Stimulated activated CD4-positive, alpha-beta T cell treated with anti-CD3 and anti-CD28 coated beads, TNF-alpha, amount 100 ng/mL, for 1 hour (primary cell): Measurements from ENCODE around the gene FMNL1.

Experiments
- DNase-seq, 3 donors: peaks; one replicate each; pipeline ENCODE4 v3.0.0-alpha.2; 2020; ENCODE audit warnings: low read depth in 3 of 3, low spot score in 1 of 3

Gene FMNL1

DNA sequence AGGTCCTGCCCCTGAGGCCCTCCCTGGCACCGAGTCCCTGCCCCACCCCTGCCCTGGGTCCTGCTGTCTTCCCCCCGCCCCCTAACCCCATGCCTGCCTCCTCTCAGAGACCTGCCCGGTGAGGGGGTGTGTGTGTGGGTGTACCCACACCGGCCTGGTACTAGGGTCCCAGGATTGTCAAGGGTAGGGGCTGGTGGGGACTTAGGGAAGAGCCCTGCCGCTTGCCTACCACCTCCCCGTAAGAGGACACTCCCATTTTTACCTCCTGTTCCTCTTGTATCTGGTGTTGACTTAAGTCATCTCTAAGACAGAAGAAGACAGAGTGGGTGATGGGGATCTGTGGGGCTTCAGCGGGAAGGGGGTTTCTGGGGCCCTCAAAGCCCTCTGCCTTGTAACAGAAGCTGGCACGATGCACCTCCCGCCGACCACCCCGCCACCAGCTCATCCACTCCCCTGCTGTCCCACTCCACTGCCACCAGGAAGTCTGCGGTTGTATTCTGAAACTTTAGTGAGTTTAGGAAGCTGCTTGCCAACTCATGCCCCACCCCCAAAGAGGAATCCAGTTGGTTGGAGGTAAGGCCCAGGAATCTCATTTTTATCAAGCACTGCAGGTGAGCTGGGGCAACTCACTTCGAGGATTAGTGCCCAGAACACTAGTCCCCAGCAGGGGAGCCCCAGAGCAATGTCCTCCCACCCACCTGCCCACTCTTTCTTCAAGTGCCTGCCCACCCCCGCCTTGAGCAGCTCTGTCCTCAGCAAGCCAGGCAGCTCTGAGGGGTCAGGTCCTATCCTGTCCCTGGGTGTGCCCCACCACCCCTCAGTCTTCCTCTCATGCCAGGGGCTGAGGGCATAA lies 34.7 kb downstream of the FMNL1 start:
- DNase-seq: no peak

DNA sequence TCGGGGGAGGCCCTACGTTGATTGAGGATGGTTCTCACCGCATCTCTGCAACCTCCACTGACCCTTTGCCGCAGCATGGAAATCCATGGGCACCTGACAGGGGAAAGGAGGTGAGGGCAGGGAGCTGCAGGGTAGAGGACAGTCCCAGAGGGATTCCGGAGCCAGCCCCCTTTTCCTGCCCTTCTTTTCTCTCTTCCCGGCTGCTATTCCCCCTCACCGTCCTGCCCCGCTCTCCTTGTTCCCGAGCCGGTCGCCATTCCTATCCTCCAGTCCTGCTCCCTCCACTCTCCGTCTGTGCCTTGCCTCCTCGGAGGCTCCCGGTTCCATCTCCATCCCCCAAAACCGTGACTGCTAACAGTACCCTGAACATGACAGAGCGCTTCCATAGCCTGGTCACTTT lies 35.4 kb downstream of the FMNL1 start:
- DNase-seq: no peak

DNA sequence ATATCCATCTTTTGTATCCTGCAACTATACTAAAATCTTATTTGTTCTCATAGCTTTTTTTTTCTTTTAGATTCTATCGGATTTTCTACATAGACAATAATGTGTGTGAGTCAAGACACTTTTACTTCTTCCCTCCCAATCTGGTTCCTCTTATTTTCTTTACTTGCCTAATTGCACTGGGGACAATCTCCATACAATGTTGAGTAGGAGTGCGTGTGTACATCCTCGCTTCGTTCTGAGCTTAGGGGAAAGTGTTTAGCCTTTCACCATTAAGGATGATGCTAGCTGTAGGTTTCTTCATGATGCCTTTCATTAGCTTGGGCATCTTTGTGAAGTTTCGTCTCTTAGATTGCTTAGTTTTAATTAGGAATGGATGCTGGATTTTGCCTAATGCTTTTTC lies 37.3 kb downstream of the FMNL1 start:
- DNase-seq: no peak

DNA sequence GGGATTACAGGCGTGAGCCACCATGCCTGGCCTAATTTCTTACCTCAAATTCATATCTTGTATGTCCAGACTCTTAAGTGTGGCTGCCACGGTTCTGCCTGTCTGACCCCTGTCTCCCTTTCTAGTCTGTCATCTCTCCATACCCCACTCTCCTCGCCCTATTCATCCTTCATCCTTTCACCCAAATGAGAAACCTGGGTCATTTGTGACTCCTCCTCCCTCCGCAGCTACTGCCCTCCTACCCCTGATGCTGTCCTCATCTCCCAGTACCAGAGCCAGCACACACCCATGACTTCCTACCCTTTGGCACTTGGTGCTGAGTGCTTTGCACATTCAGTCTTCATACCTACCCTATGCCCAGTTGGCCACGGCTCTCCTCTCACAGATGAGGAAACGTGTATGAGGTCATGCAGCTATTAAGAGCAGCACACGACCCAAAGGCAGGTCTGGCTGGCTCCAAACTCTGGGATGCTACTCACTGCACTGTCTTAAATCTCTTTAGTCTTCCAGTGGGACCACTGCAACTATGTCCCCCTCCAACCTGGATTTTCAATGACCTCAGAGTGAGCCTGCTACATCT lies 38.6 kb downstream of the FMNL1 start:
- DNase-seq: no peak

DNA sequence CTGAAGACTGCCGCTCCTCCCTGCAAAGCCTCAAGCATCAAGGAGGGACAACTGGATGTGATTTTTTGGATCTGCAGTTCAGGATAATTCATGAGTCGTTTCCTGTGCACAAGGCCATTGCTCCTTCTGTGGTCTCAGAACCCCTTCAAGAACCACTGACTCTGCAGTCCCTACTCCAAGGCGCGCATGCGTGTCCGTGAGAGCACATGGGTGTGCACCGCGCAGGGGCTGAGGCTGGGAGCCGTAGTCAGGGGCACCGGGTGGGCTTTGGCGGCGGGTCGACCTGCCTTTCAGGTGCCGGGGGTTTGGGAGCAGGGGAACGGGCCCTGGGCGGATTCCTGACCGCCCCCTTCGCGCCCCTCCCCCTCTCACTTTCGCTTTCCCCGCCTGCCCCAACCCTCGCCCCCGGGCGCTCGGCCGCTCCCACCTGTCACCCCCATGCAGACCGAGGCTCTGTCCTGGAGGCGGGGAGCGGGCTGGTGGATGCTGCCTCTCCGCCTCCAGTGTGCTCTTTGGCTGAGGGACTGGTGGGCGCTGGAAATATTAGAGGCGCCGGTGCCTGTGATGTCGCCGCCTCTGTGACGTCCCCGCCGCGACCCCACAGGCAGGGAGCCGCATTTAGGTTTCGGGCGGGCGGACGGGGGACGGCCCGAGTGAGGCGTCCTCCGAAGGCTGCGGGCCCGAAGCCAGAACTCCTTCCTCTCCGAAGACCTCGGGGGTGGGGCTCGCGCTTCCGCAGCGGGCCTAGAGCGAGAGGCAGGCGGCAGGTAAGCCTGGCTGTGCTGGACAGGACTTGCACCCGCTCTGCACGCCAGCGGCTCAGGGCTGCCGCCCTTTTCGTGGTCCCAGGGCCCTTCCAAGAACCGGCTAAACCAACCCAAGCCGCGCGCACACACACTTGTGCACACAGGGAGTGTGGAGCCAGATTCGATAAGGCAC lies 40.2 kb downstream of the FMNL1 start, which contains the start of gene SPATA32:
TSS of gene SPATA32 (minus strand) at position 518 of the 939 bp plus-strand sequence. CDS start at position 440, 78 bp downstream.
- DNase-seq: peak; percentile 30 to 50 (median 32)

DNA sequence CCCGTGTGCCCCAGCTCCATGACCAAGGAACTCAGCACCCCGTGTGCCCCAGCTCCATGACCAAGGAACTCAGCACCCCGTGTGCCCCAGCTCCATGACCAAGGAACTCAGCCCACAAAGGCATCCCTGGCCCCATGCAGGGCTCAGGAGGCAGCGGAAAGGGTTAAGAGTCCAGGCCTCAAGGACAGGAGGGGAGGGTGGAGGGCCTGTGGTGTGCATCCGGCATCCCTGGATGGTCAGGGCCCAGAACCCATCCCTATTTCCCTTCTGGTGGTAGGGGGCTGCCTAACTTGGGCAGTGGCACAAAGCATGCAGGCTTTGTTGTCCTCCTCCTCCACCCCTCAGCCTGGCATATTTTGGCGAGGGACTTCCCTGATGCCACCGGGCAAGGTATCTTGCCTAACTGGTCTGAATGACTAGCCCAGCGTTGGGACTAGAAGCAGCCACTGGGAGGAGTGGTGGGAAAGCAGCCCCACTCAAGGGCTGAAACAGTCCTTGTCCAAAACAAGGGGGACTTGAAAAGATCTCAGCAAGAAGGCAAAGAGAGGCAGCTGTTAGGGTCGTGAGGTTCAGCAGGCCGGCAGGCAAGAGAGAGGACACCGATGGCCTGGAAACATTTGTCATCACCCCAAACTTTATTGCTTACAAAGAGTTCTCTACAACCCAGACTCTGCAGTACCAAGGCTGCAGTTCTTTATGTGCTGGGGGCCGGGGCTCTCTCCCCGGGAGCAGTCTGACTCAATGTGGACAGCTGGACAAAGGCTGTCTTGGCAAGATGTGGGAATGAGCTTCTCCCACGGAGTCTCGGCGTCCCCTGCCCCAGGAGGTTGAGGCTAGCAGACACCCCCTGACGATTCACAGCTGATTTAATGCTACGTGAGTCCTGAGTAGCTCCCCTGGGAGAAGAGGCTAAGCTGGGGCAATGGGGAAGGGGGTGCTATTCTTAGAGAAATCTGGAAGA lies 41.1 kb downstream of the FMNL1 start:
- no peak for DNase-seq

DNA sequence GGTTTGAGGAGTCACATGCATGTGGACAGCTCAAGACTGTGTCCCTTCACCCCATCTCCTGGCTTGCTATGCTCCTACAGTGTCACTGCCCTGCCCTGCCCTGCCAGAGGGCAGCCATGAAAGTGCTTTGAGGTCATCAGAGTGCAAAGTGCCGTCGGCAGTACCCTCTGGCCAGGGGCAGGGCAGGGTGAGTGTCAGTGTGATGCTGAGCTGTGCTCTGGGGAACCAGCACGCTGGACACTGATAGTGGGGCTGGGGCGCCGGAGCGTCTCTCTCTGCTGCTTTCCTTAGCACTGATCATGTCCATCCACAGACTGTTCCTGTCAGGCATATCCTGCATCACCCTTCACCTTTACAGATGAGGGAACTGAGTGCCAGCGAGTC lies 41.8 kb downstream of the FMNL1 start:
- DNase-seq: no peak

DNA sequence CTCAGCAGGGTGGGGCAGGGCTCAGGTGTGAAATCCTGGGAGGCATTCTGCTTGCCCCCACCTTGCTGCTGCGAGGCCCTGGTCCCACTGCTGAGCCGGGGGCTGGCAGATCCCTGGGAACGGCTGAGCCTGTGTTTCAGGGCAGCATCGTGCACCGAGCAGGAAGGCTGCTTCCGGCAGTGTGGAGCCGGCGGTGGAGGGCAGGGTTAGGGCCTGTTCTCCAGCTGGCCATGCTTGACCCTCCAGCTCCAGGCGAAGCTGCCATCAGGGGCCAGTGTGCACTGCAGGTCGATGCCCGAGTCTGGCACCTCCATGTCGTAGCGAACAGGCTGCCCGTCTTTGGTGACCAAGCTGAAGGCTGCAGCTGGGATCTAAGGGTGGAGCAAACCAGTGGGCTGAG lies 42.7 kb downstream of the FMNL1 start:
- DNase-seq: no peak

DNA sequence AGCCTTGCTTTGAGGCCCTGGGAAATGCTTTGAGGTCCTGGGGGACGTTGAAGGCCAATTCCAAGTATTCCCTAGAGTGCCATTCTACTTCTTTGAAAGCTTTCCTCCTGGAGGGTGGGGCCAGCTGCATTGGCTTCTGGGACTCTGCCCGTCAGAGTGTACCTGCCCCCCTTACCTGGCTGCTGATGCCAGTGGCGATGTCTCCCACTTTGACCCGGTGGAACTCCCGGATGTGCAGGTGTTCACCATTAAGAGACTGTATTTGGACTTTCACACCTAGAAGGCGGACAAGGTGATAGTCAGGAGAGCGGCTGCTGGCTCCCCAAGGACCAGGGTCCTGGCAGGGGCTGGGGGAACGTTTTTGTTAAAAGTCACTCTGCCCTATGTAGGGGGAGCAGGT lies 43.3 kb downstream of the FMNL1 start:
- no peak for DNase-seq

DNA sequence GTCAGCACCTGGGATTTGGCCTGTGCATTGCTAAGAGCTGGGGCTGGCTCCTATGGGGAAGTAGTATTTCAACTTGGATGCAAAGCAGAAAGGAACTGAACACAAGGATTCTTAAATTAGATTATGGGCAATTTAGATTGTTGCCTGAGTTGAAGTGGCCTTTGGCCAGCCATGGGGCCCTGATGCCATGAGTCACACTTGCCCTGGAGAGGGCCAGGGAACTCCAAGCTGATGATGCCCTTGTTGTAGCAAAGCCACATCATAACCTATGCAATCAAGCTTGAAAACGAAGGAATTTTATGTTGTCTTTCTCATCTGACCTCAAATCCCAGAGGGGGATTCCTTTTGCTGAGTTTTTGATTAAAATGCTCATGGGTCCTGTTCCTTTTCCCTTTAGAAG lies 44.1 kb downstream of the FMNL1 start:
- DNase-seq: no peak

DNA sequence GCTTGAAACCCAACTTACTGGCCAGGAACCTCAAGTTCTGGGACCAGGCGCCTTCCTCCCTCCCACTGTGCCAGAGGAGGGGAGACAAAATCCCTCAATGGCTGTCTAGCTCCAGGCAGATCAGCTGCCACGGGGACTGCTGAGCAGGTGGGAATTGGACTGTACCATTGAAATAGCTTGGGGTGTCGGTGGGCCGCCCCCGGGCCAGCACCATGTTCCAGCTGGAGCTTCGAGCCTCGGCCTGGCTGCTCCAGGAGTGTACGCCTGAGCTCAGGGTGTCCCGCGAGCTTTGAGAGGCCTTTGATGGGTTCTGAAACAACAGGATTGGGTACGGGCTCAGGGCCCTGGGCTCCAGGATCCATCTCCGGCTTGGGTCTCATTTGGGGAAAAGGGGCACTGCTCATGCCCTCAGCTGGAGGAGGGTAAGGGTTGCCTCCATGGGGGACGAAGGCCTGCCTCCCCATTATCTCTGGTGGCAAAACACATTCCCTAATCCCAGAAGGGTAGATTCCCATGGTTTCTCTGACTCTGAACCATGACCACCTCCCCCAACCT lies 44.8 kb downstream of the FMNL1 start:
- DNase-seq: no peak

DNA sequence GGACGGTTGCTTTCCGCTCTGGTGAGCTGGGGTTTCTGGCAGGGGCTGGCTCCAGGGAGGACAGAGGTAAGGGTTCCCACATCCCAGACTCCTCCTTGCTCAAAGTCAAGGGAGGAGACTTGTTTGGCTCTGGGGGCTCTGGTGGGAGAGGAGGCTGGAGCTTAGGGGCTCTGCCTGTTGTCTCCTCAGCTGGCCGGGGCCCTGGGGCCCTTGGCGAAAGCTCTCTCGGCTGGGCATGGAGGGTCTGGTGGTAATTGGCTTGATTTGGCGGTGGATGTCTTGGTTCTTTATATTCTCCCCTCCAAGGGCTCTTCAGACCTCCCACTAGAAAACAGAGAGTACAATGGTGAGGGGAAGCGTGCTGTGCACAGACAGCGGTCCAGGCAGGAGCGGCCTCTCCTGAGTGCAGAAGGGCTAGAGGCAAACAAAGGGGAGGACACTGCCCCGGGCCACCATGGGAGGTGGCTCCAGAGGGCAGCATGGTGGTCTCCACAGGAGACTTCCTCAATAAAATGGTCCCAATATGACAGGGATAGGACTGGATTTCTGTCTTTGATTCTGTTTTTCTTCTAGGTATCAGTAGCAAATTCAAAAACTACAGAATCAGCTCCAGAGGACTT lies 45.9 kb downstream of the FMNL1 start:
- no peak for DNase-seq

DNA sequence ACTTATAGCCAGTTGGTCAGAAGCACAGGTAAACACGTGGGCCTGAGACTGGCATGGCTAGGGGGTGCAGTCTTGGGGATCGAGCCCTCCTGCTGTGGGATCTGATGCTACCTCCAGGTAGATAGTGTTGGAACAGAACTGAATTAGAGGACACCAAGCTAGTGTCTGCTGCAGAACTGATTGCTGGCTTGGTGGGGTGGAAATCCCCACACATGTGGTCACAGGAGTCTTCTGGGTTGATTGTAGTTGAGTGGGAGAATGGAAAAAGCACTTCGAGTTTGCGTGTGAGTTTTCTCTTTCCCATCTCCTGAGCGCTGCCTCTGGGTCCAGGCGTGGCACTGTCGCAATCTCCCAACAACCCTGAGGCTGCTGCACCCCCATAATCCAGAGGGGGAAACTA lies 48.2 kb downstream of the FMNL1 start:
- no peak for DNase-seq

DNA sequence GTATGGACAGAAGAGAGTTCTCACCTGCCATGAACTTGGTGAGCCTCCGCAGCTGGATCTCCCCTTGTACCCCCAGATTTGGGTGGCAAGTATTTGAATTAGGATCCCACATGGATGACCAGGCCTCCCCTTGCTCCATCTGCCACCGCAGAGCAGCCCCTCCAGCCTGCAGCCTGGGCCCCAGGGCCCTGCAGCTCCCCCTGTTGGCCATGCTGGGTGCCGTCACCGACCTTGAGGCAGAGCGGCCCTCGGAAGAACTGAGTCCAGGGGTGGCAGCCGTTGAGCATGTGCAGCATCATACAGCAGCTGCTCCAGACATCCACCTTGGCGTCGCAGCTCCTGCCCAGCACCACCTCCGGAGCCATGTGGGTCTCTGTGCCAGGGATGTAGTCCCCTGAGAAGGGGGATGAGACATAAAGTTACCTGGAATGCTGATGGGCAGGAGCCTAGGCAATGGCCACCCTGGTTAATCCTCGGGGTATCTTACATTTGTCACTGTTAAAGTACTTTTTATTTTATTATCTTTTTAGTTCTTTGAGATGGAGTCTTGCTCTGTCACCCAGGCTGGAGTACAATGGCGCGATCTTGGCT lies 49.2 kb downstream of the FMNL1 start:
- peak in 2 of 3 donors; percentile 22 to 48 for DNase-seq

DNA sequence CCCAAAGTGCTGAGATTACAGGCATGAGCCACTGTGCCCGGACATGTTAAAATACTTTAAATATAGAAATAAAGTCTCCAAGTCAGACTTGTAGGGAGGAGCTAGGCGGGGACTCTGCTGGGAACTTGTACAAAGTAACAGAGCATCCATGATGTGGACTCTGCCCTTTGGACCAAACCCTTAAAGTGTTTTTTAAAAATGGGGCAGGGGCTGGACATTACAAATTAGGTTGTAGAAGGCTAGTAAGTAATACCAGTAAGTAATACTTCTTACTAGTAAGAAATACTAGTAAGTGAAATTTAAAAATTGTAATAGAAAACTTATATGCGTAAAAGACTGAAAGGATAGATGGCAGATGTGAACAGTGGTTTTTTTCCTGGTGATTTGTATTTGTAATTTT lies 49.9 kb downstream of the FMNL1 start:
- DNase-seq: no peak

DNA sequence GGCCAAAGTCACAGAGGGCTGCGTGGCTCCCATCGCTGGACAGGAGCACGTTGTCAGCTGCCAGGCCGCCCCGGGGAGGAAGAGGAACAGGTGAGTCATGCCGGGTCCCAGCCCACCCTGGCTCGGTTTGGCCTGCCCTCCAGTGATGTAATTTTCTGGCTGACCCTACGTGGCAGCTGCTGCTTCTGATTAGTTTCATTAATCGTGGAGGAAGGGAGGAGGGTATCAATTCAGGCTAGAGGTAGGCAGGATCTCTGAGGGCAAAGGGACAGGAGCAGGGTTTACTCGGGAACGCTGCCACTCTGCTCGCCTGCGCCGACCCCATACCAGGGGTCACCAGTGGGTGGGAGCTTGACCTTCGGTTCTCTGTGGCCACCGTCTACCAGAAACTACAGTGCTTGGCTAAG lies 51.9 kb downstream of the FMNL1 start:
- DNase-seq: no peak

DNA sequence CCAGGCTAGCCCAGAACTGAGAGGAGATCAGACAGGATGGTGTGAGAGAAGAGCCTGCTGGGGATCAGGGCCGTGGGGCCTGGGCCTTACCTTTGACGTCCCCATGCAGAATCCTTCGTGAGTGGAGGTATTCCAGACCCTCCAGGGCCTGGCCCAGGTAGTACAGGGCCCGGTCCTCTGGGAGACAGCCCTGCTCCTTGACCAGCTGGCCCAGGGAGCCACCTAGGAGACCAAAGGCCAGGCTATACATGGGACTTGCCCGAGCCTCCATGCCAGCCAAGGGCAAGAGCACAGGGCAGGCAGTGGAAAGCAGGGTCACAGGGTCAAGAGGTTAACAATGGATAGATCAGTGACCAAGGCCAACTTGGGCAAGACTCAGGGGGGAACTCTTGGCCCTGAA lies 52.3 kb downstream of the FMNL1 start:
- no peak for DNase-seq

DNA sequence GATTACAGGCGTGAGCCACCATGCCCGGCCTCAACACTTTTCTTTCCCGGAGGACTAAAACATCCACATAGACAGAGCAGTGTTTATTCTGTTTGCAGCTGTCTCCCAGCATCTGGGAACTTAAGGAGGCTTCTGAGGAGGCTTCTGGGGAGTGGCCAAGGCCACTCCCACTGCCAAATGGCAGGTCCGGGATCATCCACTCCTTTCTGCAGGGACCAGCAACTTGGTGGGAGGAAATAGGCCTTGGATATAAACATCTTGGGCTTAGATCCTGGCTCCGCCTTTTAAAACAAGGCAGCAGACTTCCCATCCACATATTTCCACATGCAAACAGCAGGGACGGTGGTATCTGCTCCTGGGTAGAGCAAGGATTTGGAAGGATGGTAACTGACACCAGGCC lies 54.3 kb downstream of the FMNL1 start:
- DNase-seq: no peak

DNA sequence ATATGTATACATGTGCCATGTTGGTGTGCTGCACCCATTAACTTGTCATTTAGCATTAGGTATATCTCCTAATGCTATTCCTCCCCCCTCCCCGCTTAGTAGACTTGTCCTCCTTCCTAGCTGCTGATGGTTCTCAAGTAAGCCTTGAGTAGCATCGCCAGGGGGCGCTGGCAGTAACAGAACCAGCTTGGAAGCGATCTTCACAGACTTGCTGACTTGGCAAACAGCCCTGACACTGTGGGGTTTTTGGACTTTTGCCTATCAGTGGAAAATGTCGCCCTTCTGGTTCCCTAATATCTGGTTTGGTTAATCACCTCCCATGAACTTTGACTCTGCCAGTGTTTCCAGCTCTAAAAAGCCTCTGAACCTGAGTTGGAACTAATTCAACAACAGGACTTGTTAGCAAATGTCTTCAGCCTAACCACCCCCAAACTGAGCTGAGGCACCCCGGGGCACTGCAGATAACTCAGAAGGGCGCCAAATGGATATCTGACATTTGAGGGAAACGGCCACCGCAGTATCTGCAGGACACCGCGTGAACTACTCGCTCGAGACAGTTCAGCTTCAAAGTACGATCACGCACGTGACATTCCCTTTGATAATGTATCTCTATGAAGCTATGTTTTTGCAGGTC lies 55.6 kb downstream of the FMNL1 start:
- DNase-seq: peak; percentile 74 to 81 (median 79)
